Spleen (tissue), 7 donors: Measurements from ENCODE around the gene TAS2R20.

Source experiments
- POLR2A ChIP-seq, 3 donors: fragments of 450-650 bp; IDR thresholded peaks; one replicate each; pipeline ENCODE4 v1.5.1; 2017; ENCODE audit warnings: antibody characterized with exemption in 3 of 3, mild to moderate bottlenecking in 1 of 3
- POLR2AphosphoS5 ChIP-seq, 3 donors: sonication (generic); formaldehyde crosslinking; IDR thresholded peaks; one replicate each; pipeline ENCODE4 v1.5.1; 2017; ENCODE audit warnings: antibody characterized with exemption in 3 of 3
- TF ChIP-seq, protein P1 (sequence below), 11 experiments: fragments of 200-600 bp in 7 of 11; fragments of 450-650 bp in 4 of 11; sonication (generic) in 4 of 11; IDR thresholded peaks in 8 of 11; conservative IDR thresholded peaks in 3 of 11; 1 replicate in 7 of 11; 2 replicates in 4 of 11; pipeline versions ENCODE4 v1.4.0 to v1.8.0; 2016 to 2021; ENCODE audit warnings: antibody characterized with exemption in 11 of 11, inconsistent platforms in 4 of 11, mild to moderate bottlenecking in 1 of 11
- donor health status: DM: no; HTN: no; CAD: no; lungs with moderate emphysema.
- donor health status: DM: no; HTN: no; CAD: no.
- donor health status: DM: no; HTN: no; CAD: no.

DNA sequence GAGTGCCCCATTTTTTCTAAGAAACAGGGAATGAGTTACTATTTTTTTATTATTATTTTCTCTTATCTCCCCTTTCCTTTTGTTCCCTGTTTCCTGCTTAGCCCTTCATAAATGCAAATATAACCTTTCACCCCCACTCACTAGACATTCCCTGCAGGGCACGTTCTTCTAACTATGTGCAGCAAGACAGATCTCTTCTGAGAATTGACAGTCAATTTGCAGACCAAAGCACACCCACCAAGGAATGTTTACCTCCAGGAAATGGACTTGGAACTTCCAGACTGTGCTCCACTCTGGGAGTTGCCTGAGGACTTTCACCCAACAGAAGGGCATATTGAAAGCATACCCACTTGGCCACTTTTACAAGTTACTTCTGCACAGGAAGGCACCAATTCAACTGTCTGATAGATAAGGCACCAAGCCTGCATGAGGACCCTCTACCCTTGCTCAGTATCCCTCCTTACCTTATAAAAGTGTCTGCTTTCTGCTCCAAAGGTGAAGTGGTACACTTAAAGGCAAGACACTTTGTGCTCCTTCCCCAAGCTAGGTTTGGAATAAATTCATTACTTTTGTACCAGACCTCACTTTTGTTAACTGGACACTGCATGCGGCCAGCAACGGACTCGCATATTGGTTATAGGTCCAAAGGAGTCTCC lies 17.8 kb upstream of the TAS2R20 start:
- TF ChIP-seq, protein P1, sequence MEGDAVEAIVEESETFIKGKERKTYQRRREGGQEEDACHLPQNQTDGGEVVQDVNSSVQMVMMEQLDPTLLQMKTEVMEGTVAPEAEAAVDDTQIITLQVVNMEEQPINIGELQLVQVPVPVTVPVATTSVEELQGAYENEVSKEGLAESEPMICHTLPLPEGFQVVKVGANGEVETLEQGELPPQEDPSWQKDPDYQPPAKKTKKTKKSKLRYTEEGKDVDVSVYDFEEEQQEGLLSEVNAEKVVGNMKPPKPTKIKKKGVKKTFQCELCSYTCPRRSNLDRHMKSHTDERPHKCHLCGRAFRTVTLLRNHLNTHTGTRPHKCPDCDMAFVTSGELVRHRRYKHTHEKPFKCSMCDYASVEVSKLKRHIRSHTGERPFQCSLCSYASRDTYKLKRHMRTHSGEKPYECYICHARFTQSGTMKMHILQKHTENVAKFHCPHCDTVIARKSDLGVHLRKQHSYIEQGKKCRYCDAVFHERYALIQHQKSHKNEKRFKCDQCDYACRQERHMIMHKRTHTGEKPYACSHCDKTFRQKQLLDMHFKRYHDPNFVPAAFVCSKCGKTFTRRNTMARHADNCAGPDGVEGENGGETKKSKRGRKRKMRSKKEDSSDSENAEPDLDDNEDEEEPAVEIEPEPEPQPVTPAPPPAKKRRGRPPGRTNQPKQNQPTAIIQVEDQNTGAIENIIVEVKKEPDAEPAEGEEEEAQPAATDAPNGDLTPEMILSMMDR (IDR thresholded peaks at IDR 0.05 in 8 of 11, conservative IDR thresholded peaks at IDR 0.05 in 3 of 11): no peak
- TF ChIP-seq POLR2AphosphoS5 (IDR thresholded peaks at IDR 0.05) (no peak), POLR2A (IDR thresholded peaks at IDR 0.05) (no peak)
